RPMI7951 (cell line): ENCODE measurements around the gene ADCY5. TPM values are rescaled to one million over a fixed set of nuclear protein-coding genes. Genes with fewer than 3 reads are reported as not detected.
A peak's percentile ranks its signal among the peaks of the same experiment; 100 is the strongest.
"Not testable (repeated sequence)": the region's sequence is repeated elsewhere in the genome, so short reads cannot be mapped to it uniquely, and the experiment has no call there.

Experiments
- DNase-seq: peaks from one replicate; pipeline ENCODE4 v3.0.0-alpha.2; 2012; ENCODE audit warnings: low read depth
- total RNA-seq: library from RNA; depleted of rRNA; stranded (reverse); fragments of >200 nt; shearing (Covaris generic); gene quantifications from 2 replicates; pipeline ENCODE4 v1.2.3, GENCODE V29; 2014; rRNA removed

ADCY5 gene
- 0.10 TPM in 1 of 2 replicates, not detected in the other for total RNA-seq

GRCh38 chr3:123448536-123449101, at the start of gene ADCY5:
ADCY5 (minus strand) TSS chr3:123449090; CDS start chr3:123448545, 545 bp downstream.
- no peak for DNase-seq

- DNase-seq: no peak
Measured at GRCh38 chr3:123493912-123494311, 45.0 kb upstream of the ADCY5 start.

DNA sequence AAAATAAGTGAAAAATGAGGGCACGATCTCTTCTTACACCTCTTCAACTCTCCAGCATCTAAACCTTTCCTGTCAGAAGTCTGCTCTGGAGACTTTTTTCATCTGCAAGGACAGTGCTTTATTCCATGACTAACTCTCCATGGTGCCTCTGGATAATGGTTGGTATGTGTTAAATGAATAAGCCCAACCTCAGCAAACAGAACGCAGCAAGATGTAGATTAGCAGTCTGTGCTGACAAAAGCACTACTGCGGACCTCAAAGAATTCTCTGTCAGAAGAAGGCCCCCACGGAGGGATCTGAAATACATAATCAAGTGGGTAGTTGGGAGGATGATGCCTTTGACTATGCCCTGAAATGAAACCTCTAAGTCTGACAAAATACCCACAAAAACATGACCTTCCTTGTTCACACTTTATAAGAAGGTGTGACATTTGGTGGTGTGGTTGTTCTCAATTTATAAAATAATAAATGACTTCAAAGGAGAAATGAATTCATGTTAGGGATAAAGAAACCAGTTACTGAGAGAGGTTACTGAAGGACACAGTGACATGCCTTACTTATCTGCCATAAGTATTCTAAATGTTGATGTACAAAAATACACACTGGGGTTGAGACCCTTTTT, 43.2 kb upstream of the ADCY5 start:
- no peak for DNase-seq

GRCh38 chr3:123489400-123490004, 40.6 kb upstream of the ADCY5 start:
- DNase-seq: peak; percentile 48

DNA sequence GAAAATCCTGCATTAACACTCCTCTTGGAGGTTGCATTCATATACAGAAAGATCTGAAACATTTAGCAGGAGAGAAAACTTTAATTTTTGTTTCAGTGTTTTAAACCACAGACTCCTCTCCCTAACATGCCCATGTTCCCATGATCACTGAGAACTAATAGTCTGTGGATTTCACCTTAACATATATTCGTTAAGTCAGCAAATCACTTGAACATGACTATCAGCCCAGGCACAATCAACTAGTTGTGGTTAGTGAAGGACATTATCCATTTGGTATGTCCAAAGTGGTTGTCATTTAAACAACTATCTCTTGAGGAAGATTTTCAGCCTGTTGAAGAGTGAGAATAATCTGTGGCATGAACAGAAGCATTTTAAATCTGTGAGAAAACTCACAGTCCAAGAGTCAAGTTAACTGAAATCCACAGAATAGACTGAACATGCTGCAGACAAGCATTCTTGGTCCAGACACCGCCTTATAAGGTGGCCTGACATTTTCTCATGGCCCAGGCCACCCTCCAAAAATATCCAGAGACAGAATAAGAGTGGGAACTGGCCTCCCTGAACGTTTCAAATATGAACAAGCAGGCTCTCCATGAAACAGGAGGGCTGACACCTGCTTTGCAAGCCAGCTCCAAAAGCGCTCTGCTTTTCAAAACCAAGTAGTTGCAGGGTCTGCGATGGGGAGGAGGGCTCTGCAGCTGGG, 39.9 kb upstream of the ADCY5 start:
- DNase-seq: no peak

DNA sequence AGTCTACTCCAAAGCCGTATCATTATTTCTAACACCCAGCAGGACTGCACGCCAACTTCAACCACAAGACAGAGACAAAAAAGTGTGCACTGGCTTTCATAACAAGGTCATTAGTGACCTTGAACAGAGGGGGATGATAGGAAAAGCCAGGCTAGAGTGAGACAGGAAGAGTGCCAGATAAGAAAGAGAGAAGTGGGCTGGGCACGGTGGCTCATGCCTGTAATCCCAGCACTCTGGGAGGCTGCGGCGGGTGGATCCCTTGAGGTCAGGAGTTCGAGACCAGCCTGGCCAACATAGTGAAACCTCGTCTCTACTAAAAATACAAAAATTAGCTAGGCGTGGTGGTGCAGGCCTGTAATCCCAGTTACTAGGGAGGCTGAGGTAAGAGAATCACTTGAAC, 38.2 kb upstream of the ADCY5 start:
- DNase-seq: not testable (repeated sequence)

- no peak for DNase-seq
Measured at GRCh38 chr3:123486460-123486859, 37.6 kb upstream of the ADCY5 start.

DNA sequence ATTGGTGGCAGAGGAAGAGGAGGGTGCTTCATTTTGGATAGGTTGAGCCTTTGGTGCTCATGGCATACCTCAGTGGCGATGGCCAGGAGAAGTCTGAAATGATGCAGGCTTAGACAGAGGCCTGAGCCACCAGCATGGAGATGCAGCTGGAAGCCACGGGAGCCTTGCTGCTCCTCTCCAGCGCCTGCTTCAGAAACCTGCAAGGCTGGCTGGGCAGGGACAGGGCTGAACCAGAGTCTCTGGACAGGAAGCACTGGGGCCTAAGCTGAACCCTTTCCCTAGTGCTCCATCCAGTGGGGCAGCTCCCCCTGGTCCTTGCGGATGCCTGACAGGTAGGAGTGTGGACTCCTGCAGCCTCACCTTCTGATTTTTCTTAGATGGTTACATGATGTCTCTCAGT, 36.7 kb upstream of the ADCY5 start:
- DNase-seq: no peak

- no peak for DNase-seq
Measured at GRCh38 chr3:123483146-123483545, 34.3 kb upstream of the ADCY5 start.

- no peak for DNase-seq
Measured at GRCh38 chr3:123481722-123482457, 33.0 kb upstream of the ADCY5 start.

DNA sequence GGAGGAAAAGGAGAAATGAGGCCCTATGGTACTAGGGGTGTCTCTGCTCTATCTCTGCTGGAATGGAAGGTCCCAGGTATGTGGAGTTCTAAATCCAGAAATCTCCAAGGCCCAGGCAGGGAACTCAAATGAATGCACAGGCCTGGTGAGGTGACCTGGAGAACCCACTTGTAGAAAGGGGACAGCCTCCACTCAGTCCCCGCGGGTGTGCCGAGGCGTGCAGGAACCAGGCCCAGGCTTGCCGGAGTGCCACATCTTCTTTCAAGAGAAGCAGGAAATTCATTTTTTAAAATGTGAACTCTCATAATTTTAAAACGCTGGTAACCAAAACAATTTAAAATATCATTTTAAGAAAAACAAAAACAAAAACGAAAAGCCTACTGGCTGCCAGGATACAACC, 32.2 kb upstream of the ADCY5 start:
- DNase-seq: no peak

DNA sequence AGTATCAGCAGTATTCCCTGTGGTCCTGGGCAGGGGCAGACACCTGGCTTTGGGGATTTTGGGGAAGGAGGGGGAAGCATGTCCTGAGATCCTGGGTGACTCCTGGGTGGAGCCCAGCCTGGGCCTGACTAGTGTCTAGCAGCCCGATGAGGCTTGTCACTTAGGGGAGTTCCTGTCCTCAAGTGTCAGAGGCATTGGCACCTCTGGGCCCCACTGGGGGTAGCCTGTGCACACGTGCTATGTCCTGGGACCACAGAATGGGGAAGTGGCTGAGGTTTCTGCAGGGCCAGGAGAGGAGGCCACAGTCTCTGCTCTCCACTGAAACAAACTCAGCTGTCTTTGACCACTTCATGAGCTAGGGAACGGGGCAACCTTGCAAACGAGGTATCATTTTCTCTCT, 31.5 kb upstream of the ADCY5 start:
- DNase-seq: no peak

DNA sequence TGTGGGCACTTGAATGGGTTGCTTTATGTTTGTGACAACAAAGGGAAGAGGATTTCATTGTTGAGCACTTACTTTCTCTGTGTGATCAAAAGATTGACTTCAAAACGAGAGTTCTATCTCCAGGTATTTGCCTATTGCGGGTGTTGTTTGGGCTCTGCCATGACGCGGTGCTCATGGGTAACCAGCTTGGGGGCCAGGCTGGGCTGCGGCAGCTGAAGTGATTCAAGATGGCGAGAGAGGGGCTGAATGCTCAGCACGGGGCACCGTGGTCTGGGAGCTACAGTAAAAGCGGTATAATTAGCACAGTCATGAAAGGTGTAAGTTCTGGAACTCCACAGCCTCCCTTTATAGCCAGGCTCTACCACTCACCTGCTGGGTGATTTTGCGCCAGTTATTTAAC, 31.0 kb upstream of the ADCY5 start:
- no peak for DNase-seq

GRCh38 chr3:123478314-123478713, 29.4 kb upstream of the ADCY5 start:
- DNase-seq: no peak

DNA sequence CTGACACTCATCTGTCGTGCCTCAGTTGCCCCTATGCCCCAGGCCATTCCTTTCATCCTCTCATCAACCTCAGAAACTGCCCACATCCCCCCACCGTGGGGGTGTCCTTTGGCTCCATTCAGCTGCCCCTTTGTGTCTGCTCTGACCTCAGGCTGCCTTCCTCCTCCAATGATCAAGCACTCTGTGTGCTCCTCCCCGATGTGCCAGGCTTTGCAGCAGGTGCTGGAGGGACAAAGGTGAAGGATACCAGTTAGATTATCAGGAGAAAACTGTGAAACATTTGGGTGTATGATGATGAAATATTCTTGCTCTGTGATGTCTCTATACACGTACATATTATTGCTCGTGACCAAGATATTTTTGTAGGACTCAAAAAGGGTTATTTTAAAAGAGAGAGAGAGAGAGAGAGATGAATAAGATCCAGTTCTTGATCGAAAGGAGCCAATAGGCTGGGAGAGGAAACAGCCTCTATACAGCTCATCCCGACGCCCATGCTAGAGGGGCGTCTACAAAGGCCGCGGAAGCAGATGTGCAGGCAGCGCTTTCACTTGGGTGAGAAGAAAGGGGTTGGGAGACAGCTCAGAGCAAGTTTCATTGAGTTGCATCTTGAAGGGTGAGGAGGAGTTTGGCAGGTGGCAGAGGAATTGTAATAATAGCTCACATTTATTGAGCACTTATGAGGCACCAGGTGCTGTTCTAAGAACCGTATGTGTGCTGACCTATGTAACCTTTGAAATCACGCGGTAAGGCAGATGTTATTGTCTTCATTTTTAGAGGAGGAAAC, 28.3 kb upstream of the ADCY5 start:
- no peak for DNase-seq

GRCh38 chr3:123475786-123476185, 26.9 kb upstream of the ADCY5 start:
- no peak for DNase-seq

GRCh38 chr3:123471106-123471505, 22.2 kb upstream of the ADCY5 start:
- no peak for DNase-seq

DNA sequence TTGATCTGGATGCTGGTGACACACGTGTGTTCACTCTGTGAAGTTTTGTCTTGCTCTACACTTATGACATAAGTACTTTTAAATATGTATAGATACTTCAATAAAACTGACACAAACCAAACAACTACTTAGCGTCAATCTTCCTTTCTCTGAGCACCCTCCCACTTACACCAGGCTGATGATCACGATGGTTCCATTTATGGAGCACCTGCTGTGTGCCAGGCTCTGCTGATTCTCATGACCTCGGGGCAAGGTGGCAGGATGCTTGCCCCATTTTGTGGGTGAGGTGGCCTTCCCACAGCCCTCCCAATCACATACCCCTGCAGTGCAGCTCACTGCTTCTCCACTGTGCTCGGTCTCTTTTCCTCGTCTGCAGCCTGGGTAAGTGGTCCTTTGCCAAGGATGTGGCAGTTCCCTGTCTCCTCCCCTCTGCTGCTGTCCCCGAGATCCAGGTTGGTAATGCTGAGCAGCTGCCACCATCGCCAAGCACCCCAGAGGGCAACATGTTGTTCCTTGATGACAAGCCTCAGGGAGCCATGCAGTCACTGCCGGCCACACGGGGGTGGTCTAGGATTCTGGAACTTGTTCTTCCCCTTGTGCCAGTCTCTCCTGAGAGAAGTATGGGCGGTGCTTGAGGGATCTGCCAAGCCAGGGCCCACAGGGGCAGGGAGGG, 20.6 kb upstream of the ADCY5 start:
- DNase-seq: no peak

DNA sequence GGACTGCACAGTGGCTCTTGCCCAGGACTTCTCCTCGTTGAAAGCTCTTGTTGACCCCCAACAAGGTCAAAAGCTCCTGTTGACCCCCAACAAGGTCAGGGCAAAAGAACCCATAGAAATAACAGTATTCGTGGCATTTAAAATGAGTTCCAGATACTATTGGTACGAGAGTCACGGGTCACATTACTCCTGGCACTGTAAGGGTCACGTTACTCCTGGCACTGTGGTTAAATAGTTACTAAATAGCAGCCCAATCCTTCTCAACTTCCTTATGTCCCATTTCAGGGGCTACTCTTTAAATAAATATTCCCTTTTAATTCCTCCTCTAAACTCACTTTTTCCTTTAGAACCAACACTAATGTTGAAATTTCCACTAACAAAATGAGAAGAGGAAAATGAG, 18.2 kb upstream of the ADCY5 start:
- no peak for DNase-seq

GRCh38 chr3:123464211-123464610, 15.3 kb upstream of the ADCY5 start:
- no peak for DNase-seq

DNA sequence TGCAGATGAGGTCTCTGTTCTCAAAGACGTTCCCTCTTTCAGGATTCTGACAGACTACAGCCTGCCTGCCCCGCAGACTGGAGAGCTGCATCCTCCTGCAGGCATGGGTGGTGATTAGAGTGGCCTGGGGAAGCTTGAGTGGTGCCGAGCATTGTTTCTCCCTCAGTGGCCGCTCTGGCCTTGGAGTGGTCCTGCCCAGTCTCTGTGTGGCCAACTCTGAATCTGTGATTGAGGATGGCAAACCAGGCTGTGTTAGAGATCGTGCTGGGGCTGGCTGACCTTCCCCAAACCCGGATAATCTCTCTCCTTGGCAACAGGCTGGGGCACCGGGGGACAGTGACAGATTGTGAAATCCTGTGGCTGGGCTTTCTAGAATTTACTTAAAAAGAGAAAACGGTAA, 11.0 kb upstream of the ADCY5 start:
- DNase-seq: no peak
